Thyroid gland (tissue), 4 donors: ENCODE data around the gene DLX1.

Experiments
- CTCF ChIP-seq, 6 experiments: fragments of 200-600 bp in 3 of 6; fragments of 450-650 bp in 3 of 6; sonication (generic) in 3 of 6; IDR thresholded peaks; one replicate each; pipeline ENCODE4 v1.5.1; 2016 to 2019; ENCODE audit warnings: antibody characterized with exemption in 6 of 6, mild to moderate bottlenecking in 2 of 6, inconsistent platforms in 1 of 6, moderate library complexity in 1 of 6
- POLR2A ChIP-seq, 2 donors: fragments of 450-650 bp; IDR thresholded peaks; one replicate each; pipeline ENCODE4 v1.6.1; 2017; ENCODE audit warnings: antibody characterized with exemption in 2 of 2, mild to moderate bottlenecking in 2 of 2, moderate library complexity in 1 of 2

GRCh38 chr2:172109256-172109987 lies 24.1 kb downstream of the DLX1 start:
- TF ChIP-seq CTCF (IDR thresholded peaks at IDR 0.05) (no peak), POLR2A (IDR thresholded peaks at IDR 0.05) (no peak)
